ENCODE measurements around the gene KCNJ5.
A peak's percentile ranks its signal among the peaks of the same experiment; 100 is the strongest.

KCNJ5 gene

GRCh38 chr11:128910576-128910975 lies 19.4 kb downstream of the KCNJ5 start:
- no peaks in the 10 kb centered on the region for H3K36me3 Mint-ChIP-seq (ENCODE audit: low read depth)
- H3K4me3 Mint-ChIP-seq: no peak overlapping the region
- peaks cover 50% of the 10 kb centered on the region for H3K27me3 Mint-ChIP-seq (ENCODE audit: low read depth, poor library complexity)
- no peak for DNase-seq
- no peak overlapping the region for H3K27ac Mint-ChIP-seq
- peaks cover 24% of the 10 kb centered on the region for H3K4me1 Mint-ChIP-seq
- no peak for TF ChIP-seq CTCF (IDR thresholded peaks at IDR 0.05)
- peaks cover 15% of the 10 kb centered on the region for H3K9me3 Mint-ChIP-seq

DNA sequence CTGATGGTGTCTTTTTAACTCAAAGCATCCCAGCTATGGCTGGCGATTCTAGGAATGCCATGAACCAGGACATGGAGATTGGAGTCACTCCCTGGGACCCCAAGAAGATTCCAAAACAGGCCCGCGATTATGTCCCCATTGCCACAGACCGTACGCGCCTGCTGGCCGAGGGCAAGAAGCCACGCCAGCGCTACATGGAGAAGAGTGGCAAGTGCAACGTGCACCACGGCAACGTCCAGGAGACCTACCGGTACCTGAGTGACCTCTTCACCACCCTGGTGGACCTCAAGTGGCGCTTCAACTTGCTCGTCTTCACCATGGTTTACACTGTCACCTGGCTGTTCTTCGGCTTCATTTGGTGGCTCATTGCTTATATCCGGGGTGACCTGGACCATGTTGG lies 20.1 kb downstream of the KCNJ5 start:
- Mint-ChIP-seq H3K9me3 (peaks cover 15% of the 10 kb centered on the region), H3K4me3 (no peak overlapping the region), H3K36me3 (ENCODE audit: low read depth) (no peaks in the 10 kb centered on the region), H3K4me1 (peaks cover 26% of the 10 kb centered on the region), H3K27ac (no peak overlapping the region), H3K27me3 (ENCODE audit: low read depth, poor library complexity) (peaks cover 46% of the 10 kb centered on the region)
- TF ChIP-seq CTCF (IDR thresholded peaks at IDR 0.05): no peak
- DNase-seq: no peak

DNA sequence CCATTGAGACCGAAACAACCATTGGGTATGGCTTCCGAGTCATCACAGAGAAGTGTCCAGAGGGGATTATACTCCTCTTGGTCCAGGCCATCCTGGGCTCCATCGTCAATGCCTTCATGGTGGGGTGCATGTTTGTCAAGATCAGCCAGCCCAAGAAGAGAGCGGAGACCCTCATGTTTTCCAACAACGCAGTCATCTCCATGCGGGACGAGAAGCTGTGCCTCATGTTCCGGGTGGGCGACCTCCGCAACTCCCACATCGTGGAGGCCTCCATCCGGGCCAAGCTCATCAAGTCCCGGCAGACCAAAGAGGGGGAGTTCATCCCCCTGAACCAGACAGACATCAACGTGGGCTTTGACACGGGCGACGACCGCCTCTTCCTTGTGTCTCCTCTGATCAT lies 20.5 kb downstream of the KCNJ5 start:
- Mint-ChIP-seq H3K36me3 (ENCODE audit: low read depth) (no peaks in the 10 kb centered on the region), H3K9me3 (peaks cover 14% of the 10 kb centered on the region), H3K4me1 (peaks cover 25% of the 10 kb centered on the region), H3K27ac (no peak overlapping the region), H3K27me3 (ENCODE audit: low read depth, poor library complexity) (peaks cover 42% of the 10 kb centered on the region), H3K4me3 (no peak overlapping the region)
- TF ChIP-seq CTCF (IDR thresholded peaks at IDR 0.05): no peak
- no peak for DNase-seq

GRCh38 chr11:128913806-128914205 lies 22.6 kb downstream of the KCNJ5 start:
- Mint-ChIP-seq H3K36me3 (ENCODE audit: low read depth) (no peaks in the 10 kb centered on the region), H3K9me3 (peaks cover 7% of the 10 kb centered on the region), H3K27ac (no peak overlapping the region), H3K4me1 (peaks cover 44% of the 10 kb centered on the region), H3K27me3 (ENCODE audit: low read depth, poor library complexity) (peaks cover 31% of the 10 kb centered on the region), H3K4me3 (no peak overlapping the region)
- no peak for DNase-seq
- TF ChIP-seq CTCF (IDR thresholded peaks at IDR 0.05): no peak

DNA sequence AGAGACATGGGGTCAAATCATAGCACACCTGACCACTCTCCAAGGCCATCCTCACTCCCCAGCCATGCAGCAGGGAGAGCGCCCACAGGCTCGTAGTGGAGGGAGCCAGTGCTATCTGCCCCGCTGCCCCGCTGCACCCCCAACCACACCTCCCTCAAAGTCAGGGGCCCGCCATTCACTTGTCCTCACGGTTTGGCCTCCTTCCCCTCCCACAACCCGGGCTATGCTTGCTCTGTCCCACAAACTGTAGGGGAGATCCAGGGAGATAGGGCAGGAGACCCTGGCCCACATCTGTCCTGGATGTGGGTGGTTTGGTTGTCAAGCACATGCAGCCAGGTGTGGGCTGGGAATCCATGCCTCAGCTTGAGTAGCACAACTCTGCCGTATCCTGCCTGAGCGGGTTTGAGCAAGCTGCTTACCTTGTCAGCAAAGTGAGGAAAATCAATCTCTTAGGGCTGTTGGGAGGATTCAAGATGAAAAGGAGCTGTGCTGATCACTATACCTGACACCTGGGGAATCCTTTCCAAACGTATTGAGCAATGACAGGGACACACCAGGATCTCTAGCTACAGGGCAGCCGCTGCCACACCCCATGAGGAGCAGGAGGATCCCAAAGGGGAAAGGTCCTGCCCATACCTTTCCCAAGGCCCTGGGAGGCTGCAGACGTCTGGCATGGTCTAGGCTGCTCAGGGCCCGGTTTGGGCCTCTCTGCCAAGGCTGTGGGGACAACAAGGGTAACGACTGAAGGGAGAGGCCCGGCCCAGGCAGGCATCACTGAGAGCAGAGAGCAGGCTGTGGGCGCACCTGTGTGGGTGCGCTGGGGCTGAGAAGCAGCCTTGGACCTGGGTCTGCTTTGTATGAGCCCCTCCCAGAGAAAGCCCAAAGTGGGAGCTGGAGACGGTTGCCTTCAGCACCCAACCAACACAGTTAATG lies 23.3 kb downstream of the KCNJ5 start:
- TF ChIP-seq CTCF (IDR thresholded peaks at IDR 0.05): no peak
- peaks cover 25% of the 10 kb centered on the region for H3K27me3 Mint-ChIP-seq (ENCODE audit: low read depth, poor library complexity)
- H3K4me1 Mint-ChIP-seq: peaks cover 49% of the 10 kb centered on the region

GRCh38 chr11:128915149-128915521 lies 24.0 kb downstream of the KCNJ5 start:
- H3K27ac Mint-ChIP-seq: peak overlapping the region; percentile 2
- no peak for TF ChIP-seq CTCF (IDR thresholded peaks at IDR 0.05)
- H3K36me3 Mint-ChIP-seq (ENCODE audit: low read depth): no peaks in the 10 kb centered on the region
- DNase-seq: no peak
- no peak overlapping the region for H3K4me3 Mint-ChIP-seq
- H3K9me3 Mint-ChIP-seq: peaks cover 7% of the 10 kb centered on the region
- peaks cover 21% of the 10 kb centered on the region for H3K27me3 Mint-ChIP-seq (ENCODE audit: low read depth, poor library complexity)
- peaks cover 54% of the 10 kb centered on the region for H3K4me1 Mint-ChIP-seq

More for the DNA sequence above, 23.3 kb downstream of the KCNJ5 start:
- no peak for DNase-seq
- Mint-ChIP-seq H3K9me3 (peaks cover 7% of the 10 kb centered on the region), H3K4me3 (no peak overlapping the region), H3K36me3 (ENCODE audit: low read depth) (no peaks in the 10 kb centered on the region), H3K27ac (no peak overlapping the region)

Data from nephron progenitor cell (in vitro differentiated cells).